RWPE2 (cell line): ENCODE data around the gene PTRHD1.

Source experiments
- ATAC-seq: fragments of 200-7000 bp; cut with Tn5 transposase; 3 replicates; pipeline ENCODE4 v1.9.1; 2021; ENCODE audit warnings: low read depth
- DNase-seq: peaks from one replicate; pipeline ENCODE4 v3.0.0-alpha.2; 2020; ENCODE audit warnings: low spot score
- H3K27ac ChIP-seq: fragments of 450-650 bp; 2 replicates; pipeline ENCODE4 v1.5.1; 2017; ENCODE audit warnings: mild to moderate bottlenecking; ENCODE audit not compliant: poor library complexity, severe bottlenecking
- H3K27me3 ChIP-seq: fragments of 250-450 bp; sonication (Bioruptor Pico); 2 replicates; pipeline ENCODE4 v1.5.1; 2021; ENCODE audit warnings: mild to moderate bottlenecking, moderate library complexity; ENCODE audit not compliant: insufficient read depth, poor library complexity, severe bottlenecking
- H3K36me3 ChIP-seq: fragments of 250-450 bp; sonication (Bioruptor Pico); 2 replicates; pipeline ENCODE4 v1.5.1; 2020; ENCODE audit warnings: low read depth, mild to moderate bottlenecking, moderate library complexity
- H3K4me1 ChIP-seq: fragments of 250-450 bp; sonication (Bioruptor Pico); 2 replicates; pipeline ENCODE4 v1.5.1; 2021; ENCODE audit warnings: mild to moderate bottlenecking, moderate library complexity; ENCODE audit not compliant: insufficient read depth, poor library complexity, severe bottlenecking
- H3K4me3 ChIP-seq: fragments of 250-450 bp; sonication (Bioruptor Pico); 2 replicates; pipeline ENCODE4 v1.5.1; 2021; ENCODE audit warnings: mild to moderate bottlenecking, moderate library complexity; ENCODE audit not compliant: severe bottlenecking
- H3K9me3 ChIP-seq: fragments of 250-450 bp; sonication (Bioruptor Pico); 2 replicates; pipeline ENCODE4 v1.5.1; 2021; ENCODE audit warnings: mild to moderate bottlenecking, moderate library complexity; ENCODE audit not compliant: severe bottlenecking
- CTCF ChIP-seq: fragments of 450-650 bp; IDR thresholded peaks from one replicate; pipeline ENCODE4 v1.5.1; 2017; ENCODE audit warnings: mild to moderate bottlenecking, moderate library complexity; ENCODE audit not compliant: poor library complexity, severe bottlenecking

Gene PTRHD1

GRCh38 chr2:24816884-24817283 lies 23.7 kb upstream of the PTRHD1 start:
- Histone ChIP-seq H3K4me1 (peaks cover 3% of the 10 kb centered on the region), H3K4me3 (no peak overlapping the region), H3K27ac (no peak overlapping the region), H3K36me3 (peaks cover 79% of the 10 kb centered on the region), H3K27me3 (no peaks in the 10 kb centered on the region), H3K9me3 (no peaks in the 10 kb centered on the region)
- DNase-seq (no peak), ATAC-seq (peak; percentile 54; the same call in 1 of the 3 replicates)
- no peak for TF ChIP-seq CTCF

GRCh38 chr2:24816404-24816803 lies 23.2 kb upstream of the PTRHD1 start:
- Histone ChIP-seq H3K27me3 (no peaks in the 10 kb centered on the region), H3K4me3 (no peak overlapping the region), H3K36me3 (peaks cover 78% of the 10 kb centered on the region), H3K9me3 (no peaks in the 10 kb centered on the region), H3K27ac (no peak overlapping the region), H3K4me1 (peaks cover 3% of the 10 kb centered on the region)
- DNase-seq: no peak
- TF ChIP-seq CTCF: no peak
- ATAC-seq: no peak

- Histone ChIP-seq H3K9me3 (no peaks in the 10 kb centered on the region), H3K4me3 (no peak overlapping the region), H3K4me1 (peaks cover 3% of the 10 kb centered on the region), H3K27me3 (no peaks in the 10 kb centered on the region), H3K36me3 (peaks cover 75% of the 10 kb centered on the region), H3K27ac (no peak overlapping the region)
- no peak for DNase-seq
- TF ChIP-seq CTCF: no peak
- no peak for ATAC-seq
Observed at GRCh38 chr2:24815171-24815570, 22.0 kb upstream of the PTRHD1 start.

- DNase-seq: no peak
- no peak for ATAC-seq
- H3K9me3 ChIP-seq: no peaks in the 10 kb centered on the region
- no peaks in the 10 kb centered on the region for H3K27me3 ChIP-seq
- no peak overlapping the region for H3K27ac ChIP-seq
- peaks cover 9% of the 10 kb centered on the region for H3K4me1 ChIP-seq
- peaks cover 73% of the 10 kb centered on the region for H3K36me3 ChIP-seq
- no peak overlapping the region for H3K4me3 ChIP-seq
- no peak for TF ChIP-seq CTCF
Observed at GRCh38 chr2:24814516-24814915, 21.3 kb upstream of the PTRHD1 start.

GRCh38 chr2:24813691-24814137 lies 20.5 kb upstream of the PTRHD1 start:
- H3K27me3 ChIP-seq: no peaks in the 10 kb centered on the region
- peaks cover 16% of the 10 kb centered on the region for H3K4me1 ChIP-seq
- no peak overlapping the region for H3K4me3 ChIP-seq
- TF ChIP-seq CTCF: no peak
- no peak overlapping the region for H3K27ac ChIP-seq
- ATAC-seq (no peak), DNase-seq (no peak)
- no peaks in the 10 kb centered on the region for H3K9me3 ChIP-seq
- H3K36me3 ChIP-seq: peaks cover 70% of the 10 kb centered on the region
